Measurements from ENCODE around the gene CYP19A1. TPM values are rescaled to one million over a fixed set of nuclear protein-coding genes. Genes with fewer than 3 reads are reported as not detected.

The CYP19A1 gene
- total and polyA plus RNA-seq, 2 donors (not counting 1 experiment from before 2014, with no cell fraction given) = not detected

- no peak overlapping the region for H3K4me3 Mint-ChIP-seq
Observed at GRCh38 chr15:51180011-51180410, 158.4 kb downstream of the CYP19A1 start.

GRCh38 chr15:51172193-51172592 is 166.2 kb downstream of the CYP19A1 start:
- Histone ChIP-seq H3K36me3 (replicated peaks in 1 of 2; ENCODE audit: control extremely low read depth in 1 of 2, control insufficient read depth in 1 of 2, extremely low read depth in 1 of 2, insufficient read depth in 2 of 2, low read length in 1 of 2) (no peaks in the 10 kb centered on the region), H3K27me3 (replicated peaks in 1 of 4; ENCODE audit: control extremely low read depth in 1 of 4, control insufficient read depth in 3 of 4, insufficient read depth in 4 of 4, low read length in 3 of 4) (peaks cover 0 to 3% (median 0%) of the 10 kb centered on the region in 4 experiments), H2AFZ (ENCODE audit: insufficient read depth, low read depth, low read length, poor library complexity, severe bottlenecking) (no peak overlapping the region), H3K4me3 (ENCODE audit: control extremely low read depth in 1 of 5, extremely low read depth in 1 of 5, insufficient read depth in 1 of 5, low read depth in 2 of 5, low read length in 4 of 5) (no peak overlapping the region), H3K4me1 (ENCODE audit: control insufficient read depth in 2 of 2, insufficient read depth in 2 of 2, low read length in 2 of 2) (no peaks in the 10 kb centered on the region), H4K20me1 (ENCODE audit: control insufficient read depth, insufficient read depth, low read length, poor library complexity, severe bottlenecking) (no peaks in the 10 kb centered on the region), H3K9me3 (ENCODE audit: control extremely low read depth in 1 of 3, control insufficient read depth in 2 of 3, insufficient read depth in 1 of 3, low read length in 2 of 3) (no peaks in the 10 kb centered on the region), H3K79me2 (ENCODE audit: control insufficient read depth, insufficient read depth, low read length) (no peaks in the 10 kb centered on the region), H3K4me2 (replicated peaks; ENCODE audit: low read depth, low read length, poor library complexity, severe bottlenecking) (no peak overlapping the region), H3K27ac (ENCODE audit: low read length in 2 of 2) (no peak overlapping the region), H3K9ac (ENCODE audit: low read length) (no peak overlapping the region)
- intact Hi-C loops (cut with micrococcal nuclease) = no loop called here
- DNase-seq = no peak
- Mint-ChIP-seq H3K4me1 (no peaks in the 10 kb centered on the region), H3K27ac (no peak overlapping the region), H3K4me3 (no peak overlapping the region), H3K9me3 (ENCODE audit: insufficient read depth) (no peaks in the 10 kb centered on the region), H3K27me3 (peaks cover 22% of the 10 kb centered on the region)
- TF ChIP-seq EZH2 (IDR thresholded peaks at IDR 0.05; ENCODE audit: borderline replicate concordance, insufficient read depth, low read depth, low read length, poor library complexity, severe bottlenecking) = no peak
- TF ChIP-seq CTCF (IDR thresholded peaks at IDR 0.05) = no peak
- WGBS (ENCODE audit: insufficient coverage) = no CpG with 5 or more reads among the region's 3 CpGs
- no peak for ATAC-seq (ENCODE audit: low read depth)
- ChIA-PET CTCF (interaction anchor here (1.8 kb wide), 1 partner anchor 10 kb away, joined by 13 read pairs; no protein-coding TSS in a partner anchor), POLR2A (no interaction called here)

More at GRCh38 chr15:51180011-51180410, 158.4 kb downstream of the CYP19A1 start:
- intact Hi-C loops (cut with micrococcal nuclease) = no loop called here
- no peak overlapping the region for H3K27ac Mint-ChIP-seq
- Histone ChIP-seq H3K9ac (ENCODE audit: low read length) (no peak overlapping the region), H3K9me3 (ENCODE audit: control extremely low read depth in 1 of 3, control insufficient read depth in 2 of 3, insufficient read depth in 1 of 3, low read length in 2 of 3) (no peaks in the 10 kb centered on the region), H3K27me3 (replicated peaks in 1 of 4; ENCODE audit: control extremely low read depth in 1 of 4, control insufficient read depth in 3 of 4, insufficient read depth in 4 of 4, low read length in 3 of 4) (peaks cover 0 to 2% (median 0%) of the 10 kb centered on the region in 4 experiments), H3K4me1 (ENCODE audit: control insufficient read depth in 2 of 2, insufficient read depth in 2 of 2, low read length in 2 of 2) (no peaks in the 10 kb centered on the region), H3K36me3 (replicated peaks in 1 of 2; ENCODE audit: control extremely low read depth in 1 of 2, control insufficient read depth in 1 of 2, extremely low read depth in 1 of 2, insufficient read depth in 2 of 2, low read length in 1 of 2) (no peaks in the 10 kb centered on the region), H3K4me2 (replicated peaks; ENCODE audit: low read depth, low read length, poor library complexity, severe bottlenecking) (no peak overlapping the region), H3K79me2 (ENCODE audit: control insufficient read depth, insufficient read depth, low read length) (no peaks in the 10 kb centered on the region), H3K27ac (ENCODE audit: low read length in 2 of 2) (no peak overlapping the region), H2AFZ (ENCODE audit: insufficient read depth, low read depth, low read length, poor library complexity, severe bottlenecking) (no peak overlapping the region), H4K20me1 (ENCODE audit: control insufficient read depth, insufficient read depth, low read length, poor library complexity, severe bottlenecking) (no peaks in the 10 kb centered on the region), H3K4me3 (ENCODE audit: control extremely low read depth in 1 of 5, extremely low read depth in 1 of 5, insufficient read depth in 1 of 5, low read depth in 2 of 5, low read length in 4 of 5) (no peak overlapping the region)
- ATAC-seq (ENCODE audit: low read depth) (no peak), DNase-seq (no peak)
- POLR2A ChIA-PET = no interaction called here
- CTCF ChIA-PET = no interaction called here
- TF ChIP-seq EZH2 (IDR thresholded peaks at IDR 0.05; ENCODE audit: borderline replicate concordance, insufficient read depth, low read depth, low read length, poor library complexity, severe bottlenecking) (no peak), CTCF (IDR thresholded peaks at IDR 0.05) (no peak)
- peaks cover 19% of the 10 kb centered on the region for H3K27me3 Mint-ChIP-seq
- no peaks in the 10 kb centered on the region for H3K4me1 Mint-ChIP-seq
- WGBS (ENCODE audit: insufficient coverage) = 90% methylated on average over 2 of the region's 3 CpGs
- no peaks in the 10 kb centered on the region for H3K9me3 Mint-ChIP-seq (ENCODE audit: insufficient read depth)
